Hepatocyte (in vitro differentiated cells): ENCODE measurements around the gene EMC8. TPM values are rescaled to one million over a fixed set of nuclear protein-coding genes. Genes with fewer than 3 reads are reported as not detected.

ENCODE experiments used
- DNase-seq: peaks from one replicate; pipeline ENCODE4 v3.0.0-alpha.2; 2016; ENCODE audit warnings: low spot score
- H2AFZ ChIP-seq: fragments of 200-600 bp; sonication (generic); 2 replicates; pipeline ENCODE4 v1.6.0; 2016; ENCODE audit warnings: antibody characterized with exemption, mild to moderate bottlenecking
- H3K27ac ChIP-seq: fragments of 200-600 bp; sonication (generic); 2 replicates; pipeline ENCODE4 v1.5.1; 2016; ENCODE audit warnings: mild to moderate bottlenecking
- H3K27me3 ChIP-seq: fragments of 200-600 bp; sonication (generic); 2 replicates; pipeline ENCODE4 v1.6.1; 2016
- H3K36me3 ChIP-seq: fragments of 200-600 bp; sonication (generic); replicated peaks from 2 replicates; pipeline ENCODE4 v1.5.1; 2016; ENCODE audit warnings: low read depth; ENCODE audit not compliant: insufficient read depth
- H3K4me1 ChIP-seq: fragments of 200-600 bp; sonication (generic); 2 replicates; pipeline ENCODE4 v1.5.1; 2016; ENCODE audit warnings: mild to moderate bottlenecking, moderate library complexity; ENCODE audit not compliant: insufficient read depth
- H3K4me2 ChIP-seq: fragments of 200-600 bp; sonication (generic); 2 replicates; pipeline ENCODE4 v1.6.0; 2016
- H3K4me3 ChIP-seq: fragments of 200-600 bp; sonication (generic); 2 replicates; pipeline ENCODE4 v1.5.1; 2016; ENCODE audit warnings: mild to moderate bottlenecking
- H3K79me2 ChIP-seq: fragments of 200-600 bp; sonication (generic); 2 replicates; pipeline ENCODE4 v1.6.0; 2017; ENCODE audit warnings: mild to moderate bottlenecking
- H3K9me2 ChIP-seq: fragments of 200-600 bp; sonication (generic); replicated peaks from 2 replicates; pipeline ENCODE4 v1.6.0; 2017; ENCODE audit warnings: mild to moderate bottlenecking; ENCODE audit not compliant: insufficient read depth
- H3K9me3 ChIP-seq: fragments of 200-600 bp; sonication (generic); 2 replicates; pipeline ENCODE4 v1.5.1; 2016; ENCODE audit warnings: low read depth, mild to moderate bottlenecking
- H4K20me1 ChIP-seq: fragments of 200-600 bp; sonication (generic); 2 replicates; pipeline ENCODE4 v1.6.0; 2016; ENCODE audit warnings: mild to moderate bottlenecking; ENCODE audit not compliant: insufficient read depth, poor library complexity, severe bottlenecking
- EZH2 ChIP-seq: fragments of 200-600 bp; sonication (generic); IDR thresholded peaks from 2 replicates; pipeline ENCODE4 v1.6.1; 2016; ENCODE audit warnings: antibody characterized with exemption, mild to moderate bottlenecking, borderline replicate concordance
- EZH2phosphoT487 ChIP-seq: fragments of 200-600 bp; sonication (generic); IDR thresholded peaks from one replicate; pipeline ENCODE4 v1.6.1; 2018; ENCODE audit warnings: antibody characterized with exemption, mild to moderate bottlenecking, low read depth, moderate library complexity; ENCODE audit not compliant: unreplicated experiment, severe bottlenecking
- WGBS: methylation state at CpG from one replicate; pipeline ENCODE4 v1.1.6; 2016; ENCODE audit warnings: low lambda C conversion rate; ENCODE audit errors: missing lambda C conversion rate; 5-methylcytosine and 5-hydroxymethylcytosine counted together
- polyA plus RNA-seq: library from polyadenylated mRNA; unstranded; fragments of >200 nt; fragmentation: Nextera tagmentation; extraction: Ambion mirVana; gene quantifications from 2 replicates; pipeline ENCODE4 v1.2.1, GENCODE V29; 2016
- total RNA-seq: library from RNA; depleted of rRNA; stranded (reverse); fragments of >200 nt; gene quantifications from 2 replicates; pipeline ENCODE4 v1.2.3, GENCODE V29; 2014
- TF ChIP-seq, protein P1 (sequence below): fragments of 200-600 bp; sonication (generic); IDR thresholded peaks from 2 replicates; pipeline ENCODE4 v1.5.1; 2016; ENCODE audit warnings: antibody characterized with exemption, mild to moderate bottlenecking; ENCODE audit not compliant: poor library complexity

Gene EMC8
- total and polyA plus RNA-seq, 2 experiments from 2014 or later, result 35.0 to 50.6 TPM

DNA sequence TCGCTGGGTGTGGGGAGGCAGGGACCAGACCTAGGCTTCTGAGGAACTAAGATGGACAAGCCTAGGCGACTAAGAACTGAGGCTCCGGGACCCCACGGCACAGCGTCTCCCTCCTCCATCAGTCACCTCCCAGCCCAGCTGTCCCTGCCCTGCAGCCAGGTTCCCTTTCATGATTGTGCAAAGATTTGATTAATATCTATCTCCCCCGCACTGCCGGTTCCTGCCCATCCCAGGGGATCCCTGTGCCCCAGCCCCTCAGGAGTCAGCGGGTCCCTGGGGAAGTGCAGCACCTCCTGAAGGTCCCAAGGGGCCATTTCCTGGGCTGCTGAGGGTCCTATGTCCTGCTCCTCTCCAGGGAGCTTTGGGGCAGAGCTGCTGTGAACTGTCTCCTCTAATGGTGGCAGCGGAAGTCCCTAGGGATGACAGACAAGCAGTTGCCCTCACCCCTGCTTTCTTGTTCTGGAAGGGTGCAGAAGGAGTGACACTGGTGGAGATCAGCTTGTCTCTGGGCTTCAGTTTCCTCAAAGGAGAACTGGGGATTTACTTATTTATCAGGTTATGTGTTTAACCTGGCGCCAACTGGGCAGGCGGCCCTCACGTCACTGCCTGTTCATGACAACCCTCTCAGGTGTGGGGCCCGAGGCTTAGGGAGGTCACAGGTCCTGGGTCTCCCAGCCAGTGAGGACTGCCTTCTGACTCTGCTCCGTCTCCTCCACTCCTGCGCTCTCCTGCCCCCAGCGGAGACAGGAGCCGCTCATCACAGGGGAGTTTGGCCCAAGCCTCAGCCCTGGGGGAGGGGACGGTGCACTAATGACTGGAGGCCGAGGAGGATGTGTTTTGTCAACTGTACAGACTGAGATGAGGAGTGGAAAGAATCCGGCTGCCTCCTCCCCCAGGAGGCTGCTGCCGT is 46.6 kb downstream of the EMC8 start:
- H3K4me1 ChIP-seq, result peaks cover 16% of the 10 kb centered on the region
- no peak overlapping the region for H2AFZ ChIP-seq
- DNase-seq, result peak; percentile 77
- no peak overlapping the region for H3K4me3 ChIP-seq
- peaks cover 18% of the 10 kb centered on the region for H3K27me3 ChIP-seq
- H4K20me1 ChIP-seq, result no peaks in the 10 kb centered on the region
- H3K4me2 ChIP-seq, result no peak overlapping the region
- no peaks in the 10 kb centered on the region for H3K79me2 ChIP-seq
- no peak for TF ChIP-seq EZH2
- TF ChIP-seq, protein P1, sequence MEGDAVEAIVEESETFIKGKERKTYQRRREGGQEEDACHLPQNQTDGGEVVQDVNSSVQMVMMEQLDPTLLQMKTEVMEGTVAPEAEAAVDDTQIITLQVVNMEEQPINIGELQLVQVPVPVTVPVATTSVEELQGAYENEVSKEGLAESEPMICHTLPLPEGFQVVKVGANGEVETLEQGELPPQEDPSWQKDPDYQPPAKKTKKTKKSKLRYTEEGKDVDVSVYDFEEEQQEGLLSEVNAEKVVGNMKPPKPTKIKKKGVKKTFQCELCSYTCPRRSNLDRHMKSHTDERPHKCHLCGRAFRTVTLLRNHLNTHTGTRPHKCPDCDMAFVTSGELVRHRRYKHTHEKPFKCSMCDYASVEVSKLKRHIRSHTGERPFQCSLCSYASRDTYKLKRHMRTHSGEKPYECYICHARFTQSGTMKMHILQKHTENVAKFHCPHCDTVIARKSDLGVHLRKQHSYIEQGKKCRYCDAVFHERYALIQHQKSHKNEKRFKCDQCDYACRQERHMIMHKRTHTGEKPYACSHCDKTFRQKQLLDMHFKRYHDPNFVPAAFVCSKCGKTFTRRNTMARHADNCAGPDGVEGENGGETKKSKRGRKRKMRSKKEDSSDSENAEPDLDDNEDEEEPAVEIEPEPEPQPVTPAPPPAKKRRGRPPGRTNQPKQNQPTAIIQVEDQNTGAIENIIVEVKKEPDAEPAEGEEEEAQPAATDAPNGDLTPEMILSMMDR, result peak; percentile 29
- H3K36me3 ChIP-seq, result no peaks in the 10 kb centered on the region
- no peak overlapping the region for H3K27ac ChIP-seq
- no peaks in the 10 kb centered on the region for H3K9me2 ChIP-seq
- 40% methylated on average over 21 of the region's 21 CpGs for WGBS
- no peaks in the 10 kb centered on the region for H3K9me3 ChIP-seq

DNA sequence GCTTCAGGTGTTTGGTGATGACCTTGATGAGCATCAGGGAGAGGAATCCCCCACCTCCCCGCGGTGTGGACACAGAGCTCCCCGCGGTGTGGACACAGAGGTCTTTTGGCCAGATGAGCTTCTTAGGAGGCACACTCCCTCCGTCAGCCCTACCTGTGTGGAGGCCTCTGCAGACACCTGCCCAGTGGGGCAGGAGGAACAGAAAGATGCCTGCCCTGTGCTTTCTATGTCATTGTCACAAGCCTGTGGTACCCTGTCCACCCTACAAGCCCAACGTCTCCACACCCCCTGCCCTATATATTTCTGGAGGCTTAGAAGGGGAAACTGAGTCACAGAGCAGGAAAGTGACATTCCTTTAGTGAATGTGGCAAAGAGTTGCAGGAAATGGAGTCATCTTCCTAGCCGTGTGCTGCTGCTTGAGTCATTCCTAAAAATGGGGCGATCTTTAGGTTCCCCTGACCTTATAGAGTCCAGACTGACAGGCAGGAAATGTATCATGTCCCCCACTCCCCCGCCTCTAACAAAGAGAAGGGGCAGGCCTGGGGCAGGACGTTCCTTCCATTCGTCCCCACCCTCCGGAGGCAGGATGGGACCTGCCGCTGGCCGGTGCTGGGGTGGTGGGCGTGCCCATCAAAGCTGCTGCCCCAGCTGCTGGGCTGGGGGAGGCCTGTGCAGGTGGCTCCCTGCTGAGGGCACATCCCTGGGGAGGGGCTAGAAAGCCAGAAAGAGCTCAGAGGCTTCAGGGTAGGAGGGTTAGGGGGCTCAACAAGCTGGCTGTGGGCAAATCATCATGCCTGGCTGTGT is 47.4 kb downstream of the EMC8 start:
- Histone ChIP-seq H4K20me1 (no peaks in the 10 kb centered on the region), H3K4me3 (no peak overlapping the region), H3K9me2 (no peaks in the 10 kb centered on the region), H3K4me1 (peaks cover 16% of the 10 kb centered on the region), H3K9me3 (no peaks in the 10 kb centered on the region), H3K4me2 (no peak overlapping the region), H3K27ac (no peak overlapping the region), H3K27me3 (peaks cover 18% of the 10 kb centered on the region), H3K79me2 (no peaks in the 10 kb centered on the region), H3K36me3 (no peaks in the 10 kb centered on the region), H2AFZ (no peak overlapping the region)
- DNase-seq, result no peak
- WGBS, result 39% methylated on average over 15 of the region's 15 CpGs
- TF ChIP-seq EZH2 (no peak), EZH2phosphoT487 (no peak)
- TF ChIP-seq, protein P1, result no peak

DNA sequence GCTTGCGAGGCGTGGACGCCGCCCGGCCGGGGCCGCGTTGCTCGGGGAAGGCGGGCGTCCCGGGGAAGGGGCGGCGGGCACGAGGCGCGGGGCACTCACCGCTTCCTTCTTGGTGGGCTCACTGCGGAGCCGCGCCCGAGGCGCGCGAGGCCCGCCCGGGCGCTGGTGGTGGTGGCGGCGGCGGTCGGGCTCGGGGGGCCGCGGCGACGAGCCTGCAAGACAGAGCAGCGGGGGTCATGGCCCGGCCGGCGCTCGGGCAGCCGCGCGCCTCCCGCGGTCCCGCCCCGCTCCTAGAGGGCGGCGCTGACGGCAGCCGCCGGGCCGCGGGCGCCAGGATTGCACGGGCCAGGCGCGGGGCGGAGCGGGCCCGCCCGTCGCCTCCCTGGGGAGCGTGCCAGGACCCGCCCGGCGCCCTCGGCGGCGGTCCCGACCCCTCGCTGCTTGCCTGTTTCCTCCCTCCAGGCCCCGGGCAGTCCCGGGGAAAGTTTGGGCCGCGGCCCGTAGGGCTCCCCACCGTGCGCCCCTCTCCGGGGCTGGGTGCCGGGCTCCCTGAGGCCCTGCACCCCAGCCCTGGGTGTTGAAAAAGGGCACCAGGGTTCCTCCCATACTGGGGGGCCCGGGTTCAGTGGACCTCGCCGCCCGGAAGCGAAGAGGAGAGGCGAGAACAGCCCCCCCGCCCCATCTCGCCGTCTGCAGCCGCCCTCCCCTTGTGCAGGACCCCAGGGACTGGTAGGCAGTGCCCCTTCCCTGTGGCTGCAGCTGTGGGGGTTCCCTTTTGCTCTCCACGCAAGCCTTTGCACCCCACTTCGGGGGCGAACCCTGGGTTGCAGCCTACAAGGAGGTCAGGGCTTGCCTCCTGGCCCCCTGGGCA is 48.3 kb downstream of the EMC8 start, which contains the start of gene C16orf74:
Gene C16orf74 (minus strand): TSS at position 270 of the 871 bp plus-strand sequence. CDS start 15,879 bp downstream, outside the sequence.
- peak within 1 kb of the TSS; percentile 69 for H2AFZ ChIP-seq
- peak within 1 kb of the TSS; percentile 50 for H3K4me3 ChIP-seq
- 14% methylated on average over 43 of the region's 96 CpGs for WGBS

More for the DNA sequence above, 48.3 kb downstream of the EMC8 start, which contains the start of gene C16orf74:
- TF ChIP-seq, protein P1, result no peak
- Histone ChIP-seq H3K27me3 (peaks cover 18% of the 10 kb centered on the region), H3K9me2 (no peaks in the 10 kb centered on the region), H4K20me1 (no peaks in the 10 kb centered on the region), H3K27ac (no peak within 1 kb of the TSS), H3K36me3 (no peaks in the 10 kb centered on the region), H3K79me2 (no peaks in the 10 kb centered on the region), H3K4me2 (peak within 1 kb of the TSS; percentile 99), H3K4me1 (peaks cover 16% of the 10 kb centered on the region), H3K9me3 (no peaks in the 10 kb centered on the region)
- DNase-seq, result peak; percentile 80
